GM23248 (cell line): Measurements from ENCODE around the gene UBASH3B. TPM values are rescaled to one million over a fixed set of nuclear protein-coding genes. Genes with fewer than 3 reads are reported as not detected.

ENCODE experiments used
- DNase-seq: peaks from one replicate; pipeline ENCODE4 v3.0.0-alpha.2; 2015
- H2AFZ ChIP-seq: fragments of 200-600 bp; sonication (generic); 2 replicates; pipeline ENCODE4 v1.6.1; 2016; ENCODE audit warnings: antibody characterized with exemption
- H3F3A ChIP-seq: fragments of 200-600 bp; sonication (generic); 2 replicates; pipeline ENCODE4 v1.6.1; 2016; ENCODE audit warnings: mild to moderate bottlenecking, antibody characterized with exemption, mixed run types; ENCODE audit not compliant: insufficient read depth
- H3K27ac ChIP-seq: fragments of 200-600 bp; sonication (generic); 2 replicates; pipeline ENCODE4 v1.5.1; 2016; ENCODE audit warnings: mild to moderate bottlenecking
- H3K27me3 ChIP-seq: fragments of 200-600 bp; sonication (generic); replicated peaks from 2 replicates; pipeline ENCODE4 v1.6.1; 2016; ENCODE audit warnings: mild to moderate bottlenecking; ENCODE audit not compliant: insufficient read depth
- H3K36me3 ChIP-seq: fragments of 200-600 bp; sonication (generic); 2 replicates; pipeline ENCODE4 v1.6.1; 2016; ENCODE audit warnings: low read depth, mild to moderate bottlenecking
- H3K4me1 ChIP-seq: fragments of 200-600 bp; sonication (generic); 2 replicates; pipeline ENCODE4 v1.6.1; 2016; ENCODE audit warnings: mild to moderate bottlenecking; ENCODE audit not compliant: insufficient read depth
- H3K4me2 ChIP-seq: fragments of 200-600 bp; sonication (generic); one replicate; pipeline ENCODE4 v1.6.1; 2016; ENCODE audit warnings: mild to moderate bottlenecking; ENCODE audit not compliant: unreplicated experiment
- H3K4me3 ChIP-seq: fragments of 200-600 bp; sonication (generic); 2 replicates; pipeline ENCODE4 v1.5.1; 2016; ENCODE audit warnings: mild to moderate bottlenecking
- H3K79me2 ChIP-seq: fragments of 200-600 bp; sonication (generic); 2 replicates; pipeline ENCODE4 v1.6.1; 2016; ENCODE audit warnings: mild to moderate bottlenecking; ENCODE audit not compliant: insufficient read depth
- H3K9ac ChIP-seq: fragments of 200-600 bp; sonication (generic); 2 replicates; pipeline ENCODE4 v1.6.1; 2016; ENCODE audit warnings: mild to moderate bottlenecking
- H3K9me2 ChIP-seq: fragments of 200-600 bp; sonication (generic); 2 replicates; pipeline ENCODE4 v1.6.1; 2016; ENCODE audit warnings: mixed run types, mild to moderate bottlenecking, moderate library complexity; ENCODE audit not compliant: insufficient read depth
- H3K9me3 ChIP-seq: fragments of 200-600 bp; sonication (generic); one replicate; pipeline ENCODE4 v1.6.1; 2017; ENCODE audit warnings: low read depth
- H4K20me1 ChIP-seq: fragments of 200-600 bp; sonication (generic); 2 replicates; pipeline ENCODE4 v1.6.0; 2016; ENCODE audit not compliant: insufficient read depth
- EZH2 ChIP-seq: fragments of 200-600 bp; sonication (generic); IDR thresholded peaks from 2 replicates; pipeline ENCODE4 v1.6.1; 2018; ENCODE audit warnings: antibody characterized with exemption, mild to moderate bottlenecking; ENCODE audit not compliant: insufficient read depth, poor library complexity, severe bottlenecking
- EZH2phosphoT487 ChIP-seq: fragments of 200-600 bp; sonication (generic); IDR thresholded peaks from 2 replicates; pipeline ENCODE4 v1.6.1; 2018; ENCODE audit warnings: antibody characterized with exemption, moderate library complexity, mild to moderate bottlenecking, low read depth; ENCODE audit not compliant: insufficient read depth
- WGBS, 2 experiments: methylation state at CpG; one replicate each; pipeline ENCODE4 v1.1.6; 2015 to 2017; ENCODE audit warnings: low lambda C conversion rate in 2 of 2, low coverage in 1 of 2; ENCODE audit errors: missing lambda C conversion rate in 2 of 2; 5-methylcytosine and 5-hydroxymethylcytosine counted together
- in situ Hi-C: fragments of 300-500 bp; cut with MboI; formaldehyde crosslinking; loops from 2 replicates; pipeline ENCODE4 v1.15.0; 2020
- polyA plus RNA-seq: library from polyadenylated mRNA; unstranded; fragments of >200 nt; fragmentation: Nextera tagmentation; extraction: Ambion mirVana; gene quantifications from 2 replicates; pipeline ENCODE4 v1.2.1, GENCODE V29; 2016
- total RNA-seq: library from RNA; depleted of rRNA; stranded (reverse); fragments of >200 nt; shearing (Covaris generic); gene quantifications from 2 replicates; pipeline ENCODE4 v1.2.3, GENCODE V29; 2014

Gene UBASH3B
- total and polyA plus RNA-seq, 2 experiments from 2014 or later = 15.5 to 19.7 TPM

DNA sequence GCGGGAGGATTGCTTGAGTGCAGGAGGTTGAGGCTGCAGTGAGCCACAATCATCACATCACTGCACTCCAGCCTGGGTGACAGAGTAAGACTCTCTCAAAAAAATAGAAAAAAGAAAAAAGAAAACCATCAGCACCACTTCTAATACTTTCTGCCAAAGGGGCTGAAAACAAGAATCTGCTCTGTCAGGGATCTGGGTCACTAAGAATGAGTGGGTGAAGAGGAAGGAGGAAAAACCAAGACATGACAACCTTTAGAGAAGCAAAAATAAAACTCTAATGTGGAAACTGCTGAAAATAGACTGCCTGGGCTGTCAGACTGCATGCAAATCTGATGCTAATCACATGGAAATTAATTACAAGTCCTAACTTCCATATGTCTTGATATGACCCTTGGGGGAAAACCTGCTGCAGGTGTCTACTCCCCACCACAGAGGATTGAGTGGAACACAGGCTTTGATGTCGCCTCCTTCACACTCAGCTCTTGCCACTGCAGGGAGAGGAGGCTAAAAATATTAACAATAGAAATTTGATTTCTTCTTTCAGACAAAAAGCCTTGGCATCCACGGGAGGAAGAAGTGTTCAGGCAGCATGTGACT is 120.3 kb downstream of the UBASH3B start:
- Histone ChIP-seq H3F3A (peaks cover 13% of the 10 kb centered on the region; the same call in 1 of the 2 replicates), H3K9ac (no peak overlapping the region), H3K79me2 (peaks cover 14% of the 10 kb centered on the region), H3K36me3 (no peaks in the 10 kb centered on the region), H3K9me2 (no peaks in the 10 kb centered on the region), H3K4me3 (no peak overlapping the region), H3K4me2 (no peak overlapping the region), H3K27me3 (no peaks in the 10 kb centered on the region), H3K9me3 (no peaks in the 10 kb centered on the region), H4K20me1 (no peaks in the 10 kb centered on the region), H3K27ac (no peak overlapping the region), H2AFZ (no peak overlapping the region), H3K4me1 (peaks cover 17% of the 10 kb centered on the region)
- in situ Hi-C loops = no loop called here
- WGBS, 2 experiments = 72 to 74% methylated on average over 3 of the region's 3 CpGs
- DNase-seq = no peak
- TF ChIP-seq EZH2 (no peak), EZH2phosphoT487 (no peak)

DNA sequence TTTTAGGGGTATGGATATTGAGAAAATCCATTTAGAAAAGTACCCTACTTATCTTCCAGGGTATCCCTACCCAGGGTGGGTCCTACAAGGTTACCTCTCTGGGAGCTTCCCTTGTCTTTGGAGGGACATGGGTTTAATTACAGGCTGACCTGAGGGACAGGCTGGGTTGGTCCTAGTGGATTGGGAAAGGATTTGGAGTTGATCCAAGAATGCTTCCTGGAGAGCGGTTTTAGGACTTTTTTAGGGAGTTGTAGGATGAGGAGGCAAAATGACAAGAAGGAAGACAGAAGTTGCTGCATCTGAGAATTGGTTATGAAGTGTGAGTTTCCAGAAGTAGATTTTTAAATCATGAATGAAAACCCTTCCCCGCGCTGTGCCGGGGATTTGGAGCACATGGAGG is 121.0 kb downstream of the UBASH3B start:
- 91 to 96% methylated on average over 4 of the region's 4 CpGs for WGBS, 2 experiments
- no peaks in the 10 kb centered on the region for H4K20me1 ChIP-seq
- peaks cover 13% of the 10 kb centered on the region; the same call in 1 of the 2 replicates for H3F3A ChIP-seq
- H3K9me2 ChIP-seq = no peaks in the 10 kb centered on the region
- in situ Hi-C loops = no loop called here
- no peaks in the 10 kb centered on the region for H3K9me3 ChIP-seq
- H3K4me3 ChIP-seq = no peak overlapping the region
- TF ChIP-seq EZH2 (no peak), EZH2phosphoT487 (no peak)
- no peak overlapping the region for H3K27ac ChIP-seq
- no peak overlapping the region for H2AFZ ChIP-seq
- H3K4me2 ChIP-seq = no peak overlapping the region
- H3K79me2 ChIP-seq = peaks cover 10% of the 10 kb centered on the region
- peaks cover 22% of the 10 kb centered on the region for H3K4me1 ChIP-seq
- no peaks in the 10 kb centered on the region for H3K36me3 ChIP-seq
- no peaks in the 10 kb centered on the region for H3K27me3 ChIP-seq
- DNase-seq = no peak
- no peak overlapping the region for H3K9ac ChIP-seq

DNA sequence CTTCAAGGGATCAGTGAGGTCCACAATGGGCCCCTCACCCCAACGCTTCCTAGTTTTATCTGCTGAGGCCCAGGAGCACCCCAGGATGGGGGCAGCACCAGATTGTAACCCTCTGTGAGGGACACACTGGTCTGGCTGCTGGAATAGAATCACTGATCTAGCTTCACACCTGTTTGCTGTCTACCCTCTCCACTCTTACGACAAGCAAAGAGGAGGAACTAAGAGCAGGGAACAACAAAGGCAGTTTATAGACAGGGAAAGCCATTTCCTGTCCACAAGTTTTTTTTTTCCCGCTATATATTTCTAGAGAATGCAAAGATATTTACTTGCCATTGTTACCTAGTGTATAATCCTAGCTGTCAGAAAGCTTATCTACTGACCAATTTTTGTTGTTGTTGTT is 121.8 kb downstream of the UBASH3B start:
- in situ Hi-C loops = no loop called here
- 94 to 100% methylated on average over 3 of the region's 3 CpGs for WGBS, 2 experiments

DNA sequence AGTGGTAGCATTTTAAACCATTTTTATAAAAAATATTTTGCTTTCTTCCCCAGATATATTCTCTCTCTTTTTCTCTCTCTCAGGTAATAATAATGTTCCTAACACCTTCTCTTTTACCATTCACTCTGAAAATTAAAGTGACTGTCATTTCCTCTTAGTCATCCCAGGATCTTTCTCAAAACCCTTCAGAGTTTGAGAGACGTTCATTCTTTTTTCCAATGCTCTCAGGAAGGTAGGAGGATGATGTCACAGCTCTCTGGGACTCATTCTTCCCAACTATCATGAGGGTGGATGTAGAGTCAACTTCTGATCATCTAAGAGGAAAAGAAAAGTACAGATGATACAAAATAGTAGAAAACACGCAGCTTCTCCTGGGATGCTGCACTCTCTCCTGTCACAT is 122.6 kb downstream of the UBASH3B start:
- in situ Hi-C loops = no loop called here
- WGBS, 2 experiments = 44 to 46% methylated on average over 2 of the region's 2 CpGs
- no peaks in the 10 kb centered on the region for H3K9me2 ChIP-seq
- peaks cover 13% of the 10 kb centered on the region; the same call in 1 of the 2 replicates for H3F3A ChIP-seq
- H3K27me3 ChIP-seq = no peaks in the 10 kb centered on the region
- no peaks in the 10 kb centered on the region for H3K9me3 ChIP-seq
- H4K20me1 ChIP-seq = no peaks in the 10 kb centered on the region
- H3K4me1 ChIP-seq = peaks cover 18% of the 10 kb centered on the region
- no peak overlapping the region for H3K4me3 ChIP-seq
- DNase-seq = peak; percentile 70
- no peaks in the 10 kb centered on the region for H3K36me3 ChIP-seq
- H3K27ac ChIP-seq = no peak overlapping the region
- H2AFZ ChIP-seq = no peak overlapping the region
- TF ChIP-seq EZH2phosphoT487 = no peak
- TF ChIP-seq EZH2 = no peak
- peaks cover 8% of the 10 kb centered on the region for H3K79me2 ChIP-seq
- no peak overlapping the region for H3K9ac ChIP-seq
- H3K4me2 ChIP-seq = no peak overlapping the region

More for the DNA sequence above, 121.8 kb downstream of the UBASH3B start:
- Histone ChIP-seq H3K27me3 (no peaks in the 10 kb centered on the region), H3K9ac (no peak overlapping the region), H3K4me3 (no peak overlapping the region), H2AFZ (no peak overlapping the region), H3K4me2 (no peak overlapping the region), H3K79me2 (peaks cover 10% of the 10 kb centered on the region), H3K9me3 (no peaks in the 10 kb centered on the region), H3K36me3 (no peaks in the 10 kb centered on the region), H3K9me2 (no peaks in the 10 kb centered on the region), H3K4me1 (peaks cover 22% of the 10 kb centered on the region), H4K20me1 (no peaks in the 10 kb centered on the region), H3F3A (peaks cover 13% of the 10 kb centered on the region; the same call in 1 of the 2 replicates), H3K27ac (no peak overlapping the region)
- no peak for TF ChIP-seq EZH2
- no peak for TF ChIP-seq EZH2phosphoT487
- DNase-seq = no peak
